OCI-LY1 (cell line): ENCODE measurements around the gene ZBTB17.
A peak's percentile ranks its signal among the peaks of the same experiment; 100 is the strongest.

ENCODE experiments used
- CTCF ChIP-seq: fragments of 200-600 bp; sonication (generic), shearing (Covaris generic); IDR thresholded peaks from 2 replicates; pipeline ENCODE4 v1.5.1; 2017; ENCODE audit warnings: mild to moderate bottlenecking, antibody characterized with exemption, low read length, moderate library complexity, mixed read lengths
- EZH2 ChIP-seq: fragments of 200-600 bp; sonication (generic), shearing (Covaris generic); IDR thresholded peaks from 2 replicates; pipeline ENCODE4 v1.8.0; 2017; ENCODE audit warnings: borderline replicate concordance, mixed run types, mild to moderate bottlenecking, antibody characterized with exemption, low read length, moderate library complexity, mixed read lengths

GRCh38 chr1:15937706-15938168 is 38.2 kb downstream of the ZBTB17 start:
- TF ChIP-seq CTCF, result peak; percentile 53
- no peak for TF ChIP-seq EZH2
